ENCODE results near the gene ANGEL1. TPM values are rescaled to one million over a fixed set of nuclear protein-coding genes. Genes with fewer than 3 reads are reported as not detected.
A peak's percentile ranks its signal among the peaks of the same experiment; 100 is the strongest.

ANGEL1 gene
- total and polyA plus RNA-seq, 11 donors, result 9.3 to 16.3 (median 13.3) TPM

DNA sequence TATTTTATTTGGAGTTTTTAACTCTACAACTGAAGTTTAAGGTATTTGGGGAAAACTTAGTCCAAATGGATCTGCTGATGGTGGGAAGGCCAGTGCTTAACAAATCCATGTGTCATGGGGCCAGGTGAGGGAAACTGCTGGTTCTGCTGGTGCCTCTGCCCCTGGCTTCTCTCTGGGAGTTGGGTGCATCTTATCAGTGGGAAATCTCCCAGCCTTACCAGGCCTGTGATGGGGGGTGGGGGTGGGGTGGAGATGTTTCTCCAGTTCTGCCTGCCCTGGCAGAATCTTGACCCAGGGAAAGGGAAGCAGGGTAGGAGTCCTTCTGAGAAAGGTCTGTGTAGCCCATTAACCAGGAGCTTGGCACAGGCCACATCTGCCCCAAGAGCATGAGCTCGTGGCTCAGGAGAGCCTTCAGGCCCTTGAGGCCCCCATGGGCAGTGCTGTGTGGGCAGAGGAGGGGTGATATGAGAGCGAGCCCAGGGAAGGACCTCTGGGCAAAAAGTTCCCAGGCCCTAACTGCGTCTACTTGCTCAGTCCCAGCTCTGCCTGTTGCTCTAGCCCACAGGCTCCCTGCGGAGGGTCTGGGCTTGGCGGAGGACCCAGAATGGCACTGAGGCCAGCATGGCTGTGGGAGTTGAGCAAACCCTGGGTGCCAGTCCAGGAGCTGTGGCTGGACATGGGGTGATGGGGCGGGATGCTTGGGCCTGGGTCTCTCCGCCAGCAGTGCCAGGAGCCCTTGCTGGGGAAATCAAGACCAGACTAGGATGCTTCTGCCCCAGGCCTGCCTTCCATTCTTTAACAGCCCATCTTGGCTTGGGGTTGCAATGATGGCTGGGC lies 33.2 kb downstream of the ANGEL1 start:
- Histone ChIP-seq H3K27ac (peak overlapping the region in 2 of 12 donors; percentile 79), H3K4me1 (peaks cover 0 to 77% (median 44%) of the 10 kb centered on the region in 12 donors), H3K36me3 (peaks cover 0 to 73% (median 31%) of the 10 kb centered on the region in 9 donors), H3K9me3 (no peaks in the 10 kb centered on the region), H3K27me3 (no peaks in the 10 kb centered on the region), H3K4me3 (no peak overlapping the region)
- no peak for TF ChIP-seq POLR2A (IDR thresholded peaks at IDR 0.05)
- DNase-seq (no peak), ATAC-seq (no peak)
- intact Hi-C loops (cut with DNase I), result no loop called here
- WGBS, 4 donors, result 88 to 100% (median 93%) methylated on average over 3 to 7 of the region's 7 CpGs

DNA sequence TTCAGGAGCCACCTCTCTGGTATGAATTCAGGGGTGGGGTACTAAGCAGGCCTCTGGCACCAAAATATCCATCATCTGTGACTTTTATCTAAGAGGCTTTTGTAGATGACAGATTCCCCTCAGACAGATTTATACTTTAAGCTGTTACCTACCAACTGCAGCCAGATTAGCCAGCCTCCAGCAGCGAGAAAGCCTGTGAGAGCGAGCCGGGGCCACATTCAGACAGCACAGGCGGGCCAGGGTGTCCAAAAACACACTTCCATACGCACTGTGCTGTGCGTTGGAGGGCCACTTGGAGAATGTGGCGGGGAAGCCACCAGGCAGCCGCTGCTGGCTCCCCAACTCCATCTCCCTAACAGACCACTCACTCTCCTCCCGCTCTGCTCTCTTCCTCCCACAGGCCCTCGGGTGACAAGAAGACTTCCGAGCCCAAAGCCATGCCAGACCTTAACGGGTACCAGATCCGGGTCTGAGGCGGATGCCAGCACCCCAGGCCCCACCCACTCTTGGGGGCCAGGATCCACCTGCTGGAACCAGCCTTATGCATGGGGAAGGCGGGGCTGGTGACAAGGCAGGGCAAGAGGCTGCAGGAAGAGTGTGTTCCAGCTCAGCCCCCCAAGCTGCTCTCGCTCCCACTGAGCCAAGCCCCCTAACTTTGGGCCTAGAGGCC lies 34.0 kb downstream of the ANGEL1 start:
- Histone ChIP-seq H3K4me1 (peaks cover 0 to 77% (median 37%) of the 10 kb centered on the region in 12 donors), H3K9me3 (no peaks in the 10 kb centered on the region), H3K27ac (peak overlapping the region in 3 of 12 donors; percentile 13 to 64 (median 55)), H3K27me3 (no peaks in the 10 kb centered on the region), H3K36me3 (peaks cover 0 to 80% (median 32%) of the 10 kb centered on the region in 9 donors), H3K4me3 (no peak overlapping the region)
- intact Hi-C loops (cut with DNase I), result no loop called here
- TF ChIP-seq, protein P1, sequence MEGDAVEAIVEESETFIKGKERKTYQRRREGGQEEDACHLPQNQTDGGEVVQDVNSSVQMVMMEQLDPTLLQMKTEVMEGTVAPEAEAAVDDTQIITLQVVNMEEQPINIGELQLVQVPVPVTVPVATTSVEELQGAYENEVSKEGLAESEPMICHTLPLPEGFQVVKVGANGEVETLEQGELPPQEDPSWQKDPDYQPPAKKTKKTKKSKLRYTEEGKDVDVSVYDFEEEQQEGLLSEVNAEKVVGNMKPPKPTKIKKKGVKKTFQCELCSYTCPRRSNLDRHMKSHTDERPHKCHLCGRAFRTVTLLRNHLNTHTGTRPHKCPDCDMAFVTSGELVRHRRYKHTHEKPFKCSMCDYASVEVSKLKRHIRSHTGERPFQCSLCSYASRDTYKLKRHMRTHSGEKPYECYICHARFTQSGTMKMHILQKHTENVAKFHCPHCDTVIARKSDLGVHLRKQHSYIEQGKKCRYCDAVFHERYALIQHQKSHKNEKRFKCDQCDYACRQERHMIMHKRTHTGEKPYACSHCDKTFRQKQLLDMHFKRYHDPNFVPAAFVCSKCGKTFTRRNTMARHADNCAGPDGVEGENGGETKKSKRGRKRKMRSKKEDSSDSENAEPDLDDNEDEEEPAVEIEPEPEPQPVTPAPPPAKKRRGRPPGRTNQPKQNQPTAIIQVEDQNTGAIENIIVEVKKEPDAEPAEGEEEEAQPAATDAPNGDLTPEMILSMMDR (IDR thresholded peaks at IDR 0.05), result no peak
- TF ChIP-seq POLR2A (IDR thresholded peaks at IDR 0.05), result no peak
- 79 to 87% (median 85%) methylated on average over 12 to 16 of the region's 16 CpGs for WGBS, 4 donors
- ATAC-seq (no peak), DNase-seq (no peak)

DNA sequence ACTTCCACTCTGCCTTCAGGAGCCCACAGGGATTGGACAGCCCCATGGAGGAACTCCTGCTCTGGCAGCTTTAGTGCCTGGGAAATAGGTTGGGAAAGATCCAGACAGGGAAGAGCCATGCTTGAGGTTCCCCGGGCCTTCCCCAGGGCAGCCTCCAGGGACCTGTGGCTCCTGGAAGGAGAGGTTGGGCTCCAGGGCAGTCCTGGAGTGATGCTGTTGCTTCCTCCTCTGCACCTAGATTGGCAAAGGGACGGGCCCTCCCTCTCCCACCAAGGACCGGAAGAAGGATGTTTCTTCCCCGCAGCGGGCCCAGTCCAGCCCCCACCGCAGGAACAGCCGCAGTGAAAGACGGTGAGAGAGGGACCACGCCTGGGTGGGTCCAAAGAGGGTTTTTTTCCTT lies 35.0 kb downstream of the ANGEL1 start:
- no peaks in the 10 kb centered on the region for H3K9me3 ChIP-seq
- peaks cover under 1 to 77% (median 40%) of the 10 kb centered on the region in 12 donors for H3K4me1 ChIP-seq
- intact Hi-C loops (cut with DNase I), result no loop called here
- H3K27me3 ChIP-seq, result no peaks in the 10 kb centered on the region
- ATAC-seq, result peak in 1 of 4 donors; percentile 31
- H3K4me3 ChIP-seq, result no peak overlapping the region
- TF ChIP-seq, protein P1 (IDR thresholded peaks at IDR 0.05), result no peak
- TF ChIP-seq POLR2A (IDR thresholded peaks at IDR 0.05), result no peak
- peaks cover 0 to 72% (median 31%) of the 10 kb centered on the region in 9 donors for H3K36me3 ChIP-seq
- DNase-seq, result no peak
- peak overlapping the region in 8 of 12 donors; percentile 2 to 64 (median 22) for H3K27ac ChIP-seq
- 50 to 63% (median 56%) methylated on average over 9 of the region's 9 CpGs for WGBS, 4 donors

DNA sequence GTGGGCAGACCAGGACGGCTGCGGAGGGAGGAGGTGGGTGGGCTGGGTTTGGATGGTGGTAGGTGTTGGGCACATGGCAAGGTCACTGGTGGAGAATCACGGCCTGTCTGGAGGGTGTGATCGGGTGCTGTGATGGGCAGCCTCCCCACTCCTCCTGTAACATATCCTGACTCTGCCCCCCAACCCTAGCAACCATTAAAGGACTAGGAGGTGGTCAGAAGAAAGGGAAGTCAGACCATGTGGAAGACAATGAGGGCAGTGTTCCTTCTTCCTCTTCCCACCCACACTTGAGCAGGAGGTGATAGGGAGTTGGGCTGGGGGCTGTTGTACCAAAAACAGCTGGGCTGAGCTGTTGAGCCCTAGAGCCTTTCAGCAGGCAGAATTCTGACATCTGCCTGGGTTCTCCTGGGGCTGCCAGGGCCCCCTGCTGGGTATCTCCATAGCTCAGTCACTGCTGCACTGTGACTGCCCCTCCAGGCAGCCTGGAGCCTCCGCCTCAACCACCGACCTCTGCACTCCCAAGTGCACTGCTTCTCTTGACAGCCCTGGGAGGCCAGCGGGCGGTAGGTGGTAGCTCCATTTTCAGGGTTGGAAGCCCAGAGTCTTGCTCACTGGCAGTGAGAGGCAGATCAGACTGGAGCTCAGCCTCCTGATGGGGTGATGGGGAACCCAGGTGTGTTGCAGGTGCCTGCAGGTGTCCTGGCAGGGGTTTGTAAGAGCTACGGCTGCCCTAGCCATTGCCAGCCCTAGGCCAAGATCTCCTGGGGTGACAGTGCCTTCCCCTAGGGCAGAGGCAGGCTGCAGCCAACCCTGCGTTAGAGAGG lies 36.0 kb downstream of the ANGEL1 start:
- no peak for DNase-seq
- H3K27me3 ChIP-seq, result no peaks in the 10 kb centered on the region
- TF ChIP-seq, protein P1 (IDR thresholded peaks at IDR 0.05), result peak in 1 of 12 donors; percentile 10
- TF ChIP-seq POLR2A (IDR thresholded peaks at IDR 0.05), result no peak
- intact Hi-C loops (cut with DNase I), result no loop called here
- ATAC-seq, result no peak
- 81 to 90% (median 86%) methylated on average over 8 to 10 of the region's 10 CpGs for WGBS, 4 donors
- H3K4me1 ChIP-seq, result peaks cover 8 to 77% (median 40%) of the 10 kb centered on the region in 12 donors
- H3K4me3 ChIP-seq, result no peak overlapping the region
- peaks cover 0 to 62% (median 25%) of the 10 kb centered on the region in 9 donors for H3K36me3 ChIP-seq
- peak overlapping the region in 7 of 12 donors; percentile 2 to 55 (median 14) for H3K27ac ChIP-seq
- H3K9me3 ChIP-seq, result no peaks in the 10 kb centered on the region

All from heart left ventricle (tissue), 16 donors.